OCI-M1 (cell line): ENCODE measurements around the gene UBA6.
A peak's percentile ranks its signal among the peaks of the same experiment; 100 is the strongest.
"Not testable (repeated sequence)": the region's sequence is repeated elsewhere in the genome, so short reads cannot be mapped to it uniquely, and the experiment has no call there.

Experiments
- DNase-seq: peaks from one replicate; lab custom pipeline; 2025; lab: John Stamatoyannopoulos, UW

The UBA6 gene

GRCh38 chr4:67713529-67714247, 12.7 kb upstream of the UBA6 start:
- DNase-seq: peak; percentile 80

GRCh38 chr4:67712650-67713528, 11.9 kb upstream of the UBA6 start:
- DNase-seq: no peak

GRCh38 chr4:67712000-67712625, 11.2 kb upstream of the UBA6 start:
- no peak for DNase-seq

DNA sequence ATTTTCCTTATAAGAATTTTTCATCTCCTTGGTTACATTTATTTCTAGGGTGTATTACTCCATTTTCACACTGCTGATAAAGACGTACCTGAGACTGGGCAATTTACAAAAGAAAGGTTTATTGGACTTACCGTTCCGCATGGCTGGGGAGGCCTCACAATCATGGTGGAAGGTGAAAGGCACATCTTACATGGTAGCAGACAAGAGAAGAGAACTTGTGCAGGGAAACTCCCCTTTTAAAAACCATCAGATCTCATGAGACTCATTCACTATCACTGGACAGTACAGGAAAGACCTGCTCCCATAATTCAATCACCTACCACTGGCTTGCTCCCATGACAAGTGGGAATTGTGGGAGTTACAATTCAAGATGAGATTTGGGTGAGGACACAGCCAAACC, 5.7 kb upstream of the UBA6 start:
- DNase-seq: not testable (repeated sequence)

DNA sequence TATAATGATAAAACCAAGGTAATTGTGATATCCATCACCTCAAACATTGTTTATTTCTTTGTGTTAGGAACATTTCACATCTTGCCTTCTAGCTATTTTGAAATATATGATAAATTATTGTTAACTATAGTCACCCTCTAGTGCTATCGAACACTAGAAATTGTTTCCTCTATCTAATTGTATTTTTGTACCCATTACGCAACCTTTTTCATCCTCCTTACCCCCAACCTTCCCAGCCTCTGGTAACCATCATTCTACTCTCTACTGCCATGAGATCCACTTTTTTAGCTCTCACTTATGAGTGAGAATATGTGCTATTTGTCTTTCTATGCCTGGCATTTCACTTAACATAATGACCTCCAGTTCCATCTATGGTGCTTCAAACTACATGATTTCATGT, 3.9 kb upstream of the UBA6 start:
- no peak for DNase-seq

GRCh38 chr4:67702166-67702565, 1.2 kb upstream of the UBA6 start:
- DNase-seq: no peak

DNA sequence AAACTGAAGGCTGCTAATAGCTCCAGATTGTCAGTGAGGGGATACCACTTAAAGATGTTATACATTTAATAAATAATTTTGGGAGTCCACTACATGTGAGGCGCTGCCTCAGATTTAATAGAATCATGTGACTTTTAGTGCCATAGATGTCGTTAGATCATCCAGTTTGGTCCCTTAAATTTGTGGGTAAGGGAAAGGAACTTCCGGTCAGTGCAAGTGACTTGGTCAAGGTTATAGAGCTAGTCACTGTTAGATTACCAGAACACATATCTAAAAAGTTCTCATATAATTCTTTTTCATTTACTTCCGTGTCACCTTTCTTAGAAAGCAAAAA, 529 bp upstream of the UBA6 start:
- peak; percentile 85 for DNase-seq

- peak; percentile 80 for DNase-seq
These were observed 728 bp downstream of the UBA6 start for GRCh38 chr4:67700116-67700737.

DNA sequence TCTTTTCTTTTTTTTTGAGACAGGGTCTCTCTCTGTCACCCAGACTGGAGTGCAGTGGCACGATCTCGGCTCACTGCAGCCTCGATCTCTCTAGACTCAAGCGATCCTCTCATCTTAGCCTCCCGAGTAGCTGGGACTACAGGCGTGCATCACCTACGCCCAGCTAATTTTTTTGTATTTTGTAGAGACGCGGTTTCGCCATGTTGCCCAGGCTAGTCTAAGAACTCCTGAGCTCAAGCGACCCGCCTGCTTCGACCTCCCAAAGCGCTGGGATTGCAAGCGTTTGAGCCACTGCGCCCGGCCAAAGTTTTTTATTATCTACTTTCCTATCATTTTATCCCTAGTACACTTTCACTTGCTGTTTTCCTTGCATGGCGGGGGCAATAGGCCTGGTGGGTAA, 1.4 kb downstream of the UBA6 start:
- DNase-seq: peak; percentile 64

GRCh38 chr4:67697860-67698687, 2.9 kb downstream of the UBA6 start:
- peak; percentile 40 for DNase-seq

- no peak for DNase-seq
These were observed 4.9 kb downstream of the UBA6 start for GRCh38 chr4:67696061-67696460.

DNA sequence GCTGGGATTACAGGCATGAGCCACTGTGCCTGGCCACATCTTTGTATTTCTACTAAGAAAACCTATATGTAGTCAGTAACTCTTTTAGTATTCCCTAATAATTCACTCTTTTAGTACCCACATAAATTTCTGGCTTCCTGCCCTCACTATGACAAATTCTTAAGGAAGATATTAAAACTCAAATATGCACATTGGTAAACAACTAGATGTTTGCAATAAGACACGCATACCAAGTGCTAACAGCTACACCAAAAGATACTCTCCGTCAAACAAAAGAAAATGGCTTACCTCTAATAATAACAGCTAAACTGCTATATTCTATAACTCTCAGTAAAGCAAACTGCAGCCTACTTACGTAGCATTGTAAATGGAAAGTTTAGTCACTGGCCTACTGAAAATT, 6.3 kb downstream of the UBA6 start:
- DNase-seq: no peak

- peak; percentile 38 for DNase-seq
These were observed 9.6 kb downstream of the UBA6 start for GRCh38 chr4:67691328-67691727.

DNA sequence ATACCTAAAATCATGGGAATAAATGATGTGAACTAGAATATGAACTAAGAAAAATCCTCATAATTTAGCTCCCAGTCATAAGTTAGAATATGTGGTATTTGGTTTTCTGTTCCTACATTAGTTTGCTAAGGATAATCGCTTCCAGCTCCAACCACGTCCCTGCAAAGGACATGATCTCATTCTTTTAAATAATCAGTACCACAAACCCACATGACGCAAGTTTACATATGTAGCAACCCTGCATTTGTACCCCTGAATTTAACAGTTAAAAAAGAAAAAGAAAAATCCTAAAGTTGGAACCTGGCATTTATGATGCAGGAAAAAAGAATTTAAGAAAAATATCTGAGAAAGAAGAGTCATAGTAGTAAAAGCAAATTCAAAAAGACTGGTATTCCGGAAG, 13.3 kb downstream of the UBA6 start:
- no peak for DNase-seq

GRCh38 chr4:67685532-67685859, 15.5 kb downstream of the UBA6 start:
- no peak for DNase-seq

GRCh38 chr4:67684839-67685531, 16.0 kb downstream of the UBA6 start:
- DNase-seq: no peak

- DNase-seq: no peak
These were observed 18.7 kb downstream of the UBA6 start for GRCh38 chr4:67682266-67682665.

GRCh38 chr4:67680581-67681222, 20.3 kb downstream of the UBA6 start:
- no peak for DNase-seq

GRCh38 chr4:67678612-67679011, 22.3 kb downstream of the UBA6 start:
- no peak for DNase-seq

DNA sequence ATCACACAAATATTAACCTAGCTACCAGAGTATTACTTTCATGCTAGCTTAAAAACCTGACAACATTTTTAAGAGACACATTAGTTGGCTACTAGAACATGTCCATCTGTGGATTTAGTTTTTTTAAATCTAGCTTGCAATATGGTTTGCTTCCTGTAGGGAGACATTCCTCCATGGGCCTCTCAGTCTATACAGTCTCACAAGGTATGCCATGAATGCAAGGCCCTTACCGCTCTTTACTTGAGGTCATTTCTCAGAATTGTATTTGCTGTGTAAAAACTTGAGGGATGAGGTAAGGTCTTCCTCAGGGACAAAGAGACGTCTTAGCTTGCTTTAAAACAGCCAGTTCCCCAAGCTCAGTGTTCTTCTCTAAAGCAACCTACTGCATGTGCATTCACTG, 26.9 kb downstream of the UBA6 start:
- DNase-seq: no peak

DNA sequence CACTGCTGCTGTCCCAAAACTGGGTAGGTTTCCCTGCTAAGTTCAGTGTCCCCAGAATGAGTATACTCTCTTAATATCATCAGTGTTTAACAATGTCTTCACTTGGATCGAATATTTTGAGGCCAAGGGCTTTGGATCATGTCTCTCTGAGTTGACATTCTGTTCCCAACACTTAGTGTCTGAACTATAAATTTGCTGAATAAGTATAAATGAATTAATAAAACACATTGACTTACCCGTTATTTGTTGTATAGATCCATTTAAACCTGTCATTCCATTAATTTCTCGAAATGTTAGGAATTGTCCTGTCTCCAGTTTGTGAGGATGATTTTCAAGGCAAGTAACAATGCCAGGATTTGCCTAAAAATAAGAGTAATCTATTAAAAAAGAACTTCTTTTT, 32.6 kb downstream of the UBA6 start:
- DNase-seq: no peak
